Measurements from ENCODE around the gene PHYKPL.

- TF ChIP-seq CTCF (IDR thresholded peaks at IDR 0.05) (no peak), POLR2AphosphoS5 (IDR thresholded peaks at IDR 0.05) (no peak), POLR2A (IDR thresholded peaks at IDR 0.05) (no peak)
These were observed 48.0 kb upstream of the PHYKPL start for GRCh38 chr5:178280631-178281030.

All from prostate gland (tissue), 2 donors.